NCI-H524 (cell line): ENCODE results near the gene DENND1B.
"Not testable (repeated sequence)": the region's sequence is repeated elsewhere in the genome, so short reads cannot be mapped to it uniquely, and the experiment has no call there.

Source experiments
- DNase-seq, 2 experiments: peaks; one replicate each; lab custom pipeline; 2025; lab: John Stamatoyannopoulos, UW

The DENND1B gene

GRCh38 chr1:197782722-197783360 is 7.6 kb upstream of the DENND1B start:
- DNase-seq, result no peak

GRCh38 chr1:197781968-197782721 is 6.9 kb upstream of the DENND1B start:
- no peak for DNase-seq

- no peak for DNase-seq
Measured at GRCh38 chr1:197779921-197780320, 4.6 kb upstream of the DENND1B start.

- no peak for DNase-seq
Measured at GRCh38 chr1:197778366-197778945, 3.2 kb upstream of the DENND1B start.

DNA sequence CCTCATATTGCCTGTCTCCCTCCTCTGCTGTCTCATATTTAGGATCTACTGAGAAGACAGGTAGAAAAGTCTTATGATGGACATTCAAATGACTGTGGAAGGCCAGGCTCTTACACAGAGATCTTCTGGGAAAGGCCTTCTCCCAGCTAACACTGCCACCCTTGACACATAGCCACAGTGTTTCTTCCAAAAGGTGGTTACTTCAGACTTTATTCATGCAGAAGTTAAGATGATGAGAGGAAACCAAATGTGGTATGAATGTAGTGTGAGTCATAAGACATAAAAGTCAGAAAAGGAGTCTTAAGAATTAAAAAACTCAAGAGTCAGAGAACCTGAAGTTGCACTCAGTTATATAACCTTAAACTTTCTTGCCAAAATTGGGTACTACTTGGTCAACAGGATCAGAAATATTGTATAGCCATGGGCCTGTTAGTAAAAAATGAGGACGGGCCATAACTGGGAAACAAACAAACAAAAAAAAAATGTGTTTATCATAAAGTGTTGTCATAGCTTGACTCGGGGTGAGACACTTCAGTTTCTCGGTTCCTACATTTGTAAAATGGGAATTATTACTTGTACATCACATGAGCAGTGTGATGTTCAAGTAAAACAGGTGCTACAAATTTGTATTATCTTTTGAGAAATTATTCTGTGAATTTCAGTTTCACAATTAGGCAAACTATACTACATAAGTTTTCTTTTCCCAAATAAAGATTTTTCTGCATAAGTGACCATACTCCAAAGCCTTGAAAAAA is 1.2 kb upstream of the DENND1B start:
- DNase-seq, result no peak

DNA sequence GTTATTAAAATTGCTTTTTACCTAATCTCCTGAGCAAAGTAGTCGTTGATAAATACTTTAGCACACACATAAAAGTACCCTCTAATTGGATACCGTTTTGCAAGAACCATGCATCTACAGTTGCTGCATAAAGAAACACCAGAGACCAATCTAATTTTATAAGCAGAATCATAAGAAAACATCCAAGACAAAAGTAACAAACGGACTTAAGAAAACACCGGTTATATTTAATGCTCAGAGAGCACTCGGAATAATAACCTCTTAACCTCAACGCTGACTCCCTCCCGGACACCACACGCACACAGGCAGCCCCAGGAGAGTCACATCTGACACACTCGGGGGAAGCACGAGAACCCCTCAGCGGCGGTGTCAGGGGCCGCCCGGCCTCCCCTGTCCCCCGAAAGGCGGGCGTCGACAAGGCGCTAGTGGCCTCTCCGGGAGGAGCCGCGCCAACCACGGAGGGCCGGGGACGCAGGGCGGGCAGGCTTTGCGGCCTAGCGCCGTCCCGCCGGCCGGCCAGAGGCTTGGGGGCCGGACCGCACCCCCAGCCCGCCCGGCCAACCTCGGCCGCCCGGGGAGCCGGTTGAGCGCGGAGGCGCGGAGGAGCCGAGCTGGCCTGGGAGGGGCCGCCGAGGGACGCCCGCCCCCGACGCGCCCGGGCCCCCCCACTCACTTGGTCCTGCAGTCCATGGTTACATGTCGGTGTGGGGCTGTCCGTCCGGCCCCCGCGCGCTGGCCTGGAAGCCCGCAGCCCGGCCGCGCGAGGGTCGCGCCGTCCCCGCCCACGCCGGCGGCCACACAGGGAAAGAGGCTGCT is 606 bp downstream of the DENND1B start:
- DNase-seq, result peak in 1 of 2 experiments; percentile 32

GRCh38 chr1:197773856-197774255 is 1.4 kb downstream of the DENND1B start:
- no peak for DNase-seq

- no peak for DNase-seq
Measured at GRCh38 chr1:197771904-197772556, 3.2 kb downstream of the DENND1B start.

DNA sequence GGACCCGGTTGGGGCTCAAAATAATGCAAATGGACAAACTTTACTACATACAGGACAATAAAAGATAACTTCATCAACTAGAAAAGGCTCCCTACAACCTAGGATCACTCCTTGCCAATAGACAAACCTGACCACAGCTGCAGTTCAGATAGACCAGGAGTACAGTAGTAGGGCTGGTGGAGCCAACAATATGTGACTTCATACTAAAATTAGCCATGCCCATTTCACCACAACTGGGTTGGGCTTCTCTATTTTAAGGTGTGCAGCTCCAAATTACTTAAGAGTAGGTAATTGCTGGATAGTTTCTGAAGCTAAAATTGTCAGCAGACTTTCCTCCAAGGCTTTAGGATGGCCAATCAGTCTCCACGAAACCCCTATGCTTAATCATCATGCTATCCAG is 3.9 kb downstream of the DENND1B start:
- DNase-seq, result no peak

GRCh38 chr1:197770243-197770642 is 5.0 kb downstream of the DENND1B start:
- no peak for DNase-seq

GRCh38 chr1:197769287-197769686 is 6.0 kb downstream of the DENND1B start:
- no peak for DNase-seq

GRCh38 chr1:197768014-197768805 is 7.1 kb downstream of the DENND1B start:
- peak in 1 of 2 experiments; percentile 4 for DNase-seq

GRCh38 chr1:197763769-197764168 is 11.5 kb downstream of the DENND1B start:
- DNase-seq, result no peak

DNA sequence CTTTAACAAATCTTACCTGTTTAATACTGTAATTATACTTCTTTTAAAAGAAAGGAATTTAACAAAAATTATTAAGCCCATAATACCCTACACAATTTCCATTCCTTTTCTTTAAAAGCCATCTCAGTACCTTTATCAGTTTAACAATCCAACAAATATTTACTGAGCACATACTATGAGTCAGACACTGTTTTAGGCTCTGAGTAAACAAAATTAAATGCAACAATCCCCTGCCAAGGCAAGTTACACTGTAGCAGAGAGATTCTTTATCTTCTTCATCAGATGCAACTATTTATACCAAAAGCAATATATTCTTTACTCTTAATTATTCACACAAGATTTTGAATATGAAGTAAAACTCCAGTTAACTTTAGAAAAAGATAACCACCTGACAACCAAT is 12.0 kb downstream of the DENND1B start:
- no peak for DNase-seq

DNA sequence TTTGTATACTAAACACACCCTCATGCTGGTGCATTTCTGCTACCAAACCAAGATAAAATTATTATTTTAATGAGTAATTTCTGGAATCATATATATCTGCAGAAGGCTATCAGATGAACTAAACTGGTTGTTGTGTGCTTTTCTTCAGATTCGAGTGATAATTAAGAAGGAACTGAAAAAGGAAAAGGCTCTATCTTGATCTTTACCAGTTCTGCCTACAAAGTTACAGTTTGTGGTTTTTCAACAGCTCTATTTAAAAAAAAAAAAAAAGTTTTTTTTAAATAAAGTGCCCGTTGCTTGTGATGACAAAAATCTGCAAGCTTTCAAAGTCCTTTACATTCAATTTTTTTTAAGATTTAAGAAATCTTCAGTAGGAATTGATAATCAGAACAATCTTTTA is 13.6 kb downstream of the DENND1B start:
- no peak for DNase-seq

GRCh38 chr1:197755553-197755952 is 19.7 kb downstream of the DENND1B start:
- DNase-seq, result not testable (repeated sequence)

- DNase-seq, result not testable (repeated sequence)
Measured at GRCh38 chr1:197752652-197753164, 22.6 kb downstream of the DENND1B start.

DNA sequence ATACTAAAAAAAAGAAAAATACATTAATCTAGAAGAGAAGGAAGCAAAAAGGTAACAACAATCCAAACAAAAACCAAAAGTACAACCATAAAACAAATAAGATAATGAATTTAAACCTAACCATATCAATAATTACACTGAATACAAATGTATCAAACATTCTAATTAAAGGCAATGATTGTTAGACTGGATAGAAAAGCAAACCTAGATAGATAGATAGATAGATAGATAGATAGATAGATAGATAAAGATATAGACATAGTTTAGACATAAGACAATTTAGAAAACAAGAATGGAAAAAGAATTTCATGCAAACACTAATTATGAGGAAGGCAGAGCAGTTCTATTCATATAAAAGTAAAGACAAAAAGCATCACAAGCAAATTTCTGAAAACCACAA is 24.9 kb downstream of the DENND1B start:
- DNase-seq, result no peak

GRCh38 chr1:197745911-197746310 is 29.4 kb downstream of the DENND1B start:
- no peak for DNase-seq

DNA sequence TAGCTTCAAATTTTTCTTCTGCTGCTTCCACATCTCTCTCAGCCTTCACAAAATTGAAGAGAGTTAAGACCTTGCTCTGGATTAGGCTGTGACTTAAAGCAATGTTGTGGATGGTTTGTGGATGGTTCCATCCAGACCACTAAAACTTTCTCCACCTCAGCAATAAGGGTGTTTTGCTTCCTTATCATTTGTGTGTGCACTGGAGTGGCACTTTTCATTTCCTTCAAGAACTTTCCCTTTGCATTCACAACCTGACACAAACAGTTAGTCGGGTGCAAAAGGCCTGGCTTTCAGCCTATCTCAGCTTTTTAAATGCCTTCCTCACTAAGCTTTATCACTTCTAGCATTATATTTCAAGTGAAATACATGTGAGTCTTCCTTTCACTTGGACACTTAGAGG is 30.3 kb downstream of the DENND1B start:
- no peak for DNase-seq
